Astrocyte (in vitro differentiated cells and primary cell): Measurements from ENCODE around the gene SIK3.

Experiments used
- CTCF ChIP-seq: IDR thresholded peaks from 2 replicates; pipeline ENCODE4 v1.5.1; 2011; ENCODE audit warnings: low read depth, mild to moderate bottlenecking, inconsistent platforms, low read length, moderate library complexity; ENCODE audit not compliant: insufficient read depth
- EZH2 ChIP-seq: IDR thresholded peaks from 2 replicates; pipeline ENCODE4 v1.6.1; 2012; ENCODE audit warnings: mild to moderate bottlenecking, low read length, inconsistent platforms; ENCODE audit not compliant: insufficient read depth

- TF ChIP-seq CTCF (no peak), EZH2 (no peak)
Measured at GRCh38 chr11:117005758-117006157, 92.5 kb downstream of the SIK3 start.
